Hypothalamus (tissue), 51 donors: ENCODE results near the gene CCNT2.
"Not testable (repeated sequence)": the region's sequence is repeated elsewhere in the genome, so short reads cannot be mapped to it uniquely, and the experiment has no call there.

Source experiments
- DNase-seq, 51 donors: peaks; one replicate each; lab custom pipeline; 2025; lab: John Stamatoyannopoulos, UW

CCNT2 gene

DNA sequence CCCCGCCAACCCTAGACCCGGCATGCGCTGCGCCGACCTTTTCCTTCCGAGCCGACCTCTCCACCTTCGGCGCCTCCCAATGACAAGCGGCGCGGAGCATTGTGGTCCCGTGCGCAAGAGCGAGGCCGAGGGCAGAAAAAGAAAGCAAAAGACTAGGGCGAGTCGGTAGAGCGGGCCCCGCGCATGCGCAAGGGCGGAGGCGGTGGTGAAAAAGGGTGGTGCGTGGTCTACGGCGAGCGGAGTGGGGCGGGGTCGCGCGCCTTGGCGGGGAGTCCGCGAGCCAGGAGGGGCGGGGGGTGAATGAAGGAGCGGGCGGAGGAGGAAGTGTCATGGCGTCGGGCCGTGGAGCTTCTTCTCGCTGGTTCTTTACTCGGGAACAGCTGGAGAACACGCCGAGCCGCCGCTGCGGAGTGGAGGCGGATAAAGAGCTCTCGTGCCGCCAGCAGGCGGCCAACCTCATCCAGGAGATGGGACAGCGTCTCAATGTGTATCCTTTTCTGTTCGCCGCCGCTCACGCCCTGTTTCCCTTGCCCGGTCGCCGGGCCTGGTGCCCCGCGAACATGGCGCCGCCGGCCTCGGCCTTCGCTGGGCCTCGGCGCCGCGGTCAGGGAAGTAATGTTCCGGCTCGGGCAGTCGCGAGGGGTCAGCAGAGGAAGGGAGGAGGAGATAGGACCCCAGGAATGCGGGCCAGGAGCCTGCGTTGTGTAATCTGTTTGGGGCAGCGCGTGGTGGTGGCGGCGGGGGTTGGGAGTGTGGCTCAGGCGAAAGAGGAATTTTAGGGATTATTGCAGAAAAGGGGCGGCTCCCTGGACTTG, at the start of gene CCNT2:
Gene CCNT2 (plus strand): TSS at position 297 of the 815 bp plus-strand sequence. CDS start 33 bp downstream, at position 330.
- peak; percentile 95 to 100 (median 99) for DNase-seq

DNA sequence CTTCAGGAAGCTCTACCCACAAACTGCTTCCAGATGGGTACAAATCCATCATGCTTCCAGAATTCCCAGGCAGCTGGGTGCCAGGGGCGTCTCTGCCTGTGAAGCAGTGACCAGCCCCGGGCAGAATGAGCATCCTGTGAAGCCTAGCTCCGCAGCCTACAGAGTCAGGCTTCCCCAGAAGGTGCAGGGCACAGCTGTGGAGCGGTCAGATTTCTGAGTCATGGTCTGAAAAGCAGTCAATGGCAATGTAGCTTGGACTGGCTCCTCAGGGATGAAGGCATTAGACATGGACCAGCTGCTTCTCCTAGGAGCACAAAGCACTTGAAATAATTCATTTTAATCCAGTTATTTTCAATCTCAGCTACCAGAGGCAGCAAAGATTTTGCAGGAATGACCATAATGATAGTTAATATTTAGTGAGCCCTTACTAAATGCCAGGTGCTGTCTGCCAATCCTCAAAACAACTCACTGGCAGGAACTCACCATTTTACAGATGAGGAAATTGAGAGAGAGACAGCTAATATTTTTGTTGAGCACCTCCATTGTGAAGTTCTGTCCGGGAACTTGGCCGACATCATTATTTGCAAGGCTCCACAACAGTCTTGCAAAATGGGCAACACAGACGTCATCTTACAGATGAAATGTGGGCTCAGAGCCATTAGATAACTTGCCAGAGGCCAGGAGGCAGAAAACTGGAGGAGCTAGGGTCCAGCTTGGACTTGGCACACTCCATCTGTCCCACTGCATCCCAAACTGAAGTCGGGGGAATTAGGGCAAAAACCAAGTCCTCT, 48.5 kb upstream of the CCNT2 start:
- DNase-seq = peak in 6 of 51 donors; percentile 1 to 24 (median 10)

DNA sequence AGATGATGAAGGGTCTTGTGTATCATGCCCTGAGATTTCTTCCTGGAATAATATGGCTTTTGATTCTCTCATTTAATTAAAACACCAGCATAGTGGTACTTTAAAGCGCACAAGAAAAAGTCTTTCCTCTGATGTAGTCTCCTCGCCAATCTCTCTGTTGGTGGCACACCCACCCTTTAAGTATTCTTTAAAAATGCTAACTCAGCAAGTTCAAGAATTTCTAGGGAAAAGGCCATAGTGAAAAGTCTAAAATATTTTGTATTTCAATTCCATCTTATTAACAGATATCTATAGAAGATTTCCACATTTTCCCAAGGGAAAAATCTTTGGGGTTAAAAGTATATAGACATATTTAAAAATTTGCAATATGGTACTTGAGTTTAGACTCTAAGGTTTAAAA, 45.5 kb upstream of the CCNT2 start:
- no peak for DNase-seq

DNA sequence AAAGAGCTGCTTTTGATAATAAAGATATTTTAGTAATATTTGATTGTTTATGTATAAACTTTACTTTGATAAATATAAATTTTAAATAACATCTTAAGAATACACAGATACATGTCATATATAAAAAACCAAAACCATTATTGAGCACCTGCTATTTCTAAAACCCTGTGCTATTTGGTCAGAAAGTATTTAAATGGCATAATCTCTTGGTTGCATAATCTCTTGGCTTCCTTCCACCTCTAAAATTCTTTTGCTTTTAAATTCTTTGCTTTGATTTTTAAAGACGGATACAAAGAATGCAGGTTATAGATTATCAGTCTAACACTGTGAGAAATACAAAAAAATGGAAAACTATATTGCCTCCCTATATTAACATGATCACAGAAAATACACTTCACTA, 43.3 kb upstream of the CCNT2 start:
- DNase-seq = no peak

DNA sequence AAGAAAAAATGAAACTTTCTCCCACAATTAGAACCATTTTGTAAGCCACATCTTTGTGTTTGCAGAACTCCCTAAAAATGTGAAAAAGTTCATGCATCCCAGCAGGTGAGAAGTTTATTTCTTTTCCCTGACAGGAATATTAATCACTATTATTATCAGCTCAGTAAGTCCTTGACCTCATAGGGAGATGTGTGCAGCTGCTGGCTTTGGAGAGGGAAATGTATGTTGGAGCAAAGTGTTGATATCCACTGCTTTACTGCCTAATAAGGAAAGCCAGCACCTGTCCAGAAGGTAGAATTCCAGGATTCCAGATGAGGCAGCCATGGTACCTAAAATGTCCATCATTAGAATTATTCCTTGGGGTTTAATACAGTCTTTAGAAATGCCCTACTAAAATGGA, 35.8 kb upstream of the CCNT2 start:
- DNase-seq = no peak

DNA sequence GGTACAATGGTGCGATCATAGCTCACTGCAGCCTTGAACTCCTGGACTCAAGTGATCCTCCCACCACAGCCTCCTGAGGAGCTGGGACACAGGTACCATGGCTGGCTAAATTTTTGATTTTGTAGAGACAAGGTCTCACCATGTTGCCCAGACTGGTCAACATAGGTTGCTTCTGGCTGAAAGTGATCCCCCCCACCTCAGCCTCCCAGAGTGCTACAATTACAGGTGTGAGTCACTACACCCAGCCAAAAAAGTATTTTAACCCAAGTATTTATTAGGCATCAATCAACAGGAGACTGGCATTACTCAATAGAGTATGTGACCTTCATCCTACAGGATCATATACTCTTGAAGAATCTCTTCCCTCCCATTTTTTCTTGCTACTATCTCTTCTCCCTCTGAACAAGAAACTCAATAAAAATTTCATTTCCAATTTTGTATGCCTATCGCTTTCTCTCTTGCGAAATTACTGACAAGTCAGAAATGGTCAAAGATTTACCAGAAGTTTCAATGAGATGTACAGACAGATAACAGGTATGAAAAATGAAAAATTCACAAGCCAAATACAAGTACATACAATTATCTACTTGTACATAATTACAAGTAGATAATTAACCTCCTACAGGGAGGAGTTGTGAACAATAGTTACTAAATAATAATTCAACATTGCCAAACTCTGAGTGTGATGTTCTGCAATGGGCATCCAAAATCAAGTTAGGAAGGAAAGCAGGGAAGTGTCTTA, 34.9 kb upstream of the CCNT2 start:
- DNase-seq = no peak

DNA sequence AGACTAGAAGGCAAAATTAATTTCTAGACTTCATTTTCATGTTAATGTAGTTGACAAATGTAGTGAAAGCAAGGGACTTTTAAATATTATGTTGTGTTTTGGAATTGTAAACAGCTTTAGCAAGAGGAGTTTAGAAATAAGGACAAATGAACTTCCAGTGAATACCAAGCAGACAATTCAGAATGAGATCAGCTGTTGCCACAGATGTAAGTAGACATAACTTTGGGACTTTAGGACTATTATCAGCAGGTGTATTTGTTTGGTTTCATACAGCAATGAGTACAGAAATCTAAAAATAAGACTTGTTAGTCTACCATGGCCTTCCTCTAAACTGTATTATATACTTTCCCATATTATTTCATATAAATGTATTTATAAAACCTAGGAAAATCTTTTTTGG, 34.2 kb upstream of the CCNT2 start:
- no peak for DNase-seq

DNA sequence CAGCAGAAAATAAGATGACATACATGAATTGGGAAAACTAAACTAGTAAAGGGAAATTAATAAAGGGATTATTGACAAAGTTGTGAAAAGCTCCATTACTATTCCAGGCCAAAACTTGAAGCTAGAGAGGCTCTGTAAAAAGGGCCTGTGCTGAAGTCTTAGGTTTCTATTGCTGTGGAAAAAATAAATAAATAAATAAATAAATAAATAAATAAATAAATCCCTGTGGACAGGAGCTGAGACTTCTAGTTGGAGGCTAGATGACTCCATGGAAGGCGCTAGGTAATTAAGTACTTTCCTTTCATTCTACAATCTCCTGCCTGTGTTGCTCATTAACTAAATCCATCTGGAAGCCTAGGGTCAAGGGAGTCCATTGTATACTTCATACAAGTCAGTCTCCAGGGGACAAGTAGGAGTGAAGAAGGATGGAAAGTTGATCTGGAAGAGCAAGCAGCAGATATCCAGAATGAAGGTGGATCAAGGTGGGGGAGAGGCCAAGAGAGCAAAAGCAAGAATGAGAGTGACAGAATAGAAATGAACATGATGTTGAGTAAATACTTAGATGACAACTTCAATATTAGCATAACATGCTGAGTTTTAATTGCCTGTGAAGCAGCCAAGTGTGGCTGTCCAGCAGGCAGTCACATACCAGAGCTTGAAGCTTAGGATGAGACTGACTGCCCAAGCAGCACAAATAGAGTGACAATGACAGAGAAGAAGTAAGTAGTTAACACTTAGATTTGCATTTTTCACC, 26.2 kb upstream of the CCNT2 start:
- DNase-seq = no peak

DNA sequence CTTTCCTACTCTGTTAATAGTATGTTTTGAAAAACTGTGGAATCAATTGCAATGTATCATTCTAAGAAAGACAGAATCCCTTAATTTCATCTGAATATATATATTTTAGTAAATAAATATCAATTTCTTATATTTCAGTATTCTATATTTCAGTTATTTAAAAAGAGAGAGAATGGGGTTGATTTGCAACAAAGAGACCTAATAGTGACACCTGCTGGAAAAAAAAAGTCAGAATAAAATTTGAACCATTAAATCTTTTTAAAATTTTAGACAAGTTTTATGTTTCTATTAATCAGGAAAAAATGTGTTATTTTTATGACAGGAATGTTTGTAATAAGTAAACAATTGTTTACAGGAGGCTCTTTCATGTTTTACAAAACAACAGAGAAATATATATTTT, 20.7 kb upstream of the CCNT2 start:
- DNase-seq = no peak

DNA sequence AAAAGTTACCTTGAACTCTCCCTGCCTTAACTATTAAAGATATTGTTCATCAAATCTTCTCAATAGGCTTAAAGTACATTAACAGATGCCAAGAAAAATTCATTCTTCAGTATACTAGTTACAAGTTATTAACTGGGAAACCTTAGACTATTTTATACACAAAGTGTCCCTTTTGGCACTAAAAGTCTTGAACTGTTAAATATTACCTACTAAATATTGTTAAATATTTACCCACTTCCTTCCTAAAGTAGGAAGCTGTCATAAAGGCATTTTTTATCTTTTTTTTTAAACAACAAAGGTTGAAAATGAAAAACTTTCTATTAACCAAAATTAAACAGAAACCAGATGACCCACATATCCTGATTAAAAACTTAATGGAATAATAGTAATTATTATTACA, 19.4 kb upstream of the CCNT2 start:
- DNase-seq = no peak

DNA sequence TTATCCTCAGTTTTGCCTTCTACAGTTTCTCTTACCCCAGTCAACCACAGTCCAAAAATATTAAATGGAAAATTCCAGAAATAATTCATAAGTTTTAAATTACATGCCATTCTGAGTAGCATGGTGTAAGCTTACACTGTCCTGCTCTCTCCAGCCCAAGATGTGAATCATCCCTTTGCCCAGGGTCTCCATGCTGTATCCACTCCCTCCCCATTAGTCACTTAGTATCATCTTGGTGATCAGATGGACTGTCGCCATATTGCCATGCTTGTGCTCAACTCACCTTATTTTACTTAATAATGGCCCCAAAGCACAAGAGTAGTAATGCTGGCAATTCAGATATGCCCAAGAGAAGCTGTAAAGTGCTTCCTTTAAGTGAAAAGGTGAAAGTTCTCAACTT, 18.5 kb upstream of the CCNT2 start:
- no peak for DNase-seq

DNA sequence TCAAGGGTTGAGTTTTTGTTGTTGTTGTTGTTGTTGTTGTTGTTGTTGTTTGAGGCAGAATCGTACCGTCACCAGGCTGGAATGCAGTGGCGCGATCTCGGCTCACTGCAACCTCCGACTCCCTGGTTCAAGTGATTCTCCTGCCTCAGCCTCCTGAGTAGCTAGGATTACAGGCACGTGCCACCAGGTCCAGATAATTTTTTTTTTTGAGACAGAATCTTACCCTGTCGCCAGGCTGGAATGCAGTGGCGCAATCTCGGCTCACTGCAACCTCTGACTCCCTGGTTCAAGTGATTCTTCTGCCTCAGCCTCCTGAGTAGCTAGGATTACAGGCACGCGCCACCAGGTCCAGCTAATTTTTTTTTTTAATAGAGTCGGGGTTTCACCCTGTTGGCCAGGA, 14.9 kb upstream of the CCNT2 start:
- DNase-seq = not testable (repeated sequence)

DNA sequence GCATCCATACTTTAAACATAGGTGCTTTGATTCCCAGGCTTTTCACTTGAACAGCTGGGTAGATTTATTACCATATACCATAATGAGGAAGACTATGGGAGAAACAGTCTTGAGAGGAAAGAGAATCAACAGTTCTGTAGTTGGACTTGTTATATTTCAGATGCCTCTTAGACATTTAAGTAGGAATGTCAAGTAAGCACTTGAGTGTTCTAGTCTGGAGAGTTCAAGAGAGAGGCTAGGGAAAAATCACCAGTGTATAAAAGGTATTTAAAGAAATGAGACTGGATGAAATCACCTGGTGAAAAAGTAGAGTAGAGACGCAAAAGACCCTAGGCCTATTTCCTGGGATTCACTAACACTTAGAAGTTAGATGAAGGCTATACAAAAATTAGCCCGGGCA, 13.5 kb upstream of the CCNT2 start:
- no peak for DNase-seq

DNA sequence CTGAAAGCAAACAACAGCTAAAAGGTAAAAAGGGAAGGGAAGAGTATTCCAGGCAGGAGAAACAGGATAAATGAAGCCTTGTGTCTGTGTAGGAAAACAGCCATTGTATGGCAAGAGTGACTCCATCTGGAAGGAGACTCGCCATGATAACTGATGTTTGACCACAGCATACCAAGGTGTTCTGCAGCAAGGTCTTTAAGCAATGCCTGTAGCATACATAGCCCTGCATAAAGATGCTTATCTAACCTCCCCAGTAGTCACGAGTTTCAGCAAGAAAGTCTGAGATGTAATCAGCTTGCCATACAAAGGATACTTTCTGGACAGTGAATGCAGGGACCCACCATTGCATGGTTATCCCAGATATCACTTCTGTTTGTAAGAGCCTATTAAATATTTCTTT, 11.9 kb upstream of the CCNT2 start:
- no peak for DNase-seq

DNA sequence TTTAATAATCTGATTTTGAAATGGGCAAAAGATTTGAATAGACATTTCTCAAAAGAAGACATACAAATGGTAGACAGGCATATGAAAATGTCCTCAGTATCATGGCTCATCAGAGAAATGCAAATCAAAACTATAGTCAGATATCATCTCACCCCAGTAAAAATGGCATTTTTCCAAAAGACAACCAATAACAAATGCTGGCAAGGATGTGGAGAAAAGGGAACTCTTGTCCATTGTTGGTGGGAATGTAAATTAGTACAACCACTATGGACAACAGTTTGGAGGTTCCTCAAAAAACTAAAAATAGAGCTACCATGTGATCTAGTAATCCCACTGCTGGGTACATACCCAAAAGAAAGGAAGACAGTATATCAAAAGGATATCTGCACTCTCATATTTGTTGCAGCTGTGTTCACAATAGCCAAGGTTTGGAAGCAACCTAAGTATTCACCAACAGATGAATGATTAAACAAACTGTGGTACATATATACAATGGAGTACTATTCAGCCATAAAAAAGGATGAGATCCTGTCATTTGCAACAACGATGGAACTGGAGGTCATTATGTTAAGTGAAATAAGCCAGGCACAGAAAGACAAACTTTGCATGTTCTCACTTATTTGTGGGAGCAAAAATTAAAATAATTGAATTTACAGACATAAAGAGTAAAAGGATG, 11.0 kb upstream of the CCNT2 start:
- DNase-seq = not testable (repeated sequence)

DNA sequence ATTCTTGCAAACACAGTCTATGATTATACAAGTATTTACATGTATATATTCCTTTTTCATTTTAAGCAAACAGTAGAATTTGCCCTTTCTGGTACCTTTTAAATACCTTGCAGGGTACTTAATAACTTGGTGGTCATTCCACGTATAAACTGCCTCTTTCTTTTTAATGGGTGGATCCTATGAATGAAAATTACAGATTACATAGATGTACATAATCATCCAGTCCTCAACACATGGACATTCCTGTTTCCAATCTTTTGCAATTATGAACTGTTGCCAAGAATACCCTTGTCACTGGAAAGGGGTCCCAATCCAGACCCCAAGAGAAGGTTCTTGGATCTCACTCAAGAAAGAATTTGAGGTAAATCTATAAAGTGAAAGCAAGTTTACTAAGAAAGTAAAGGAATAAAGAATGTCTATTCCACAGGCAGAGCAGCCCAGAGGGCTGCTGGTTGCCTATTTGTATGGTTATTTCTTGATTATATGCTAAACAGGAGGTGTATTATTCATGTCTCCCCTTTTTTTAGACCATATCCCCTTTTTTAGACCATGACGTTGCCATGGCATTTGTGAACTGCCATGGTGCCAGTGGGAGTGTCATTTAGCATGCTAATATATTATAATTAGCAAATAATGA, 7.7 kb upstream of the CCNT2 start:
- no peak for DNase-seq

DNA sequence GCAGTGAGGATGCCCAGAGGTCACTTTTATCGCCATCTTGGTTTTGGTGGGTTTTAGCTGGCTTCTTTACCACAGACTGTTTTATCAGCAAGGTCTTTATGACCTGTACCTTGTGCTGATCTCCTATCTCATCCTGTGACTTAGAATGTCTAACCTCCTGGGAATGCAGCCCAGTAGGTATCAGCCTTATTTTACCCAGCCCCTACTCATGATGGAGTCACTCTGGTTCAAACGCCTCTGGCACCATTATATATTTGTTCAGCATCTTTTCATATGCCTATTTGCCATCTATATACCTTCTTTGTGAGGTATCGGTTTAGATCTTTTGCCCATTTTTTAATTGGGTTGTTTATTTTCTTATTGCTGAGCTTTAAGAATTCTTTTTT, 7.2 kb upstream of the CCNT2 start:
- DNase-seq = no peak

DNA sequence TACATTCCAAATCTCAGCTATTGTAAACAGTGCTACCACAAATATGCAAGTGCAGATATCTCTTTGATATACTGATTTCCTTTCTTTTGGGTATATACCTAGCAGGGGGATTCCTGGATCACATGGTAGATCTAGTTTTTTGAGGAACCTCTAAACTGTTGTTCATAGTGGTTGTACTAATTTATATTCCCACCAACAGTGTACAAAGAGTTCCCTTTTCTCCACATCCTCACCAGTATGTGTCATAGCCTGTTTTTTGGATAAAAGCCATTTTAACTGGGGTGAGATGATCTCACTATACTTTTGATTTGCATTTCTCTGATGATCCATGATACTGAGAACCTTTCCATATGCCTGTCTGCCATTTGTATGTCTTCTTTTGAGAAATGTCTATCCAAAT, 6.3 kb upstream of the CCNT2 start:
- no peak for DNase-seq

DNA sequence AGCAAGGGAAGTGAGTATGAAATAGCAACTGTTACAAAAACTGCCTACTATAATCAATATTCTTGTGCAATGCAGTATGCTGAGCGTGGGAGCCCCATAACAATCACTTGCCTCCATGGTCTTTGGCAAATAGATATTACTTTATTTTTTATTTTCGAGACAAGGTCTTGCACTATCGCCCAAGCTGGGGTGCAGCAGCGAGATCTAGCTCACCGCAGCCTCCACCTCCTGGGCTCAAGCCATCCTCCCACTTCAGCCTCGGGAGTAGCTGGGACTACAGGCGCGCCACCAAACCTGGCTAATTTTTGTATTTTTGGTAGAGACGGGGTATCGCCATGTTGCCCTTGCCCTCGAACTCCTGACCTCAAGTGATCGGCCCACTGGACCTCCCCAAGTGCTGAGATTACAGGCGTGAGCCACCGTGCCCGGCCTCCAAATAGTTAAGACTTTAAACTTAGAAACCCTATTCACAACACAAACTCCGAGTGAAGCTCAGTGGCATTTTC, 1.2 kb upstream of the CCNT2 start:
- peak in 6 of 51 donors; percentile 2 to 15 (median 8) for DNase-seq
